Spinal cord (tissue), 10 donors: ENCODE measurements around the gene PIGA. TPM values are rescaled to one million over a fixed set of nuclear protein-coding genes. Genes with fewer than 3 reads are reported as not detected.
"Not testable (repeated sequence)": the region's sequence is repeated elsewhere in the genome, so short reads cannot be mapped to it uniquely, and the experiment has no call there.

ENCODE experiments used
- DNase-seq, 6 donors: peaks; one replicate each; pipeline versions ENCODE4 v3.0.0 to v3.0.0-alpha.2; 2013 to 2015; ENCODE audit warnings: low spot score in 6 of 6, low read depth in 4 of 6
- H3K27ac ChIP-seq: one replicate; pipeline ENCODE4 v1.5.1; 2013; ENCODE audit warnings: low read depth, low read length, control low read depth
- H3K27me3 ChIP-seq: one replicate; pipeline ENCODE4 v1.6.1; 2013; ENCODE audit warnings: low read length; ENCODE audit not compliant: control insufficient read depth, insufficient read depth
- H3K36me3 ChIP-seq: one replicate; pipeline ENCODE4 v1.6.1; 2013; ENCODE audit warnings: low read length; ENCODE audit not compliant: control insufficient read depth, insufficient read depth
- H3K4me1 ChIP-seq: one replicate; pipeline ENCODE4 v1.6.1; 2013; ENCODE audit warnings: low read length; ENCODE audit not compliant: control insufficient read depth, insufficient read depth
- H3K4me3 ChIP-seq: one replicate; pipeline ENCODE4 v1.5.1; 2013; ENCODE audit warnings: low read depth, low read length, control low read depth
- H3K9me3 ChIP-seq: one replicate; pipeline ENCODE4 v1.6.1; 2013; ENCODE audit warnings: low read length; ENCODE audit not compliant: control insufficient read depth, insufficient read depth
- whole genome bisulfite sequencing: methylation state at CpG from one replicate; pipeline ENCODE4 v1.1.5; 2013; ENCODE audit warnings: missing lambda C conversion rate; ENCODE audit not compliant: insufficient coverage; 5-methylcytosine and 5-hydroxymethylcytosine counted together
- polyA plus RNA-seq, 2 donors: library from polyadenylated mRNA; unstranded; fragments of 120-200 nt; gene quantifications; one replicate each; pipeline ENCODE4 v1.2.1, GENCODE V29; 2013; ENCODE audit not compliant: insufficient read length in 2 of 2
- total RNA-seq, 2 donors: library from RNA; depleted of rRNA in 1 of 2; stranded (reverse); fragments of 120-200 nt in 1 of 2; fragments of >200 nt in 1 of 2; gene quantifications; one replicate each; pipeline versions ENCODE4 v1.2.3 to v1.2.4, GENCODE V29; 2013 to 2014
- donor health status: healthy.

PIGA gene
- total and polyA plus RNA-seq, 4 donors: 10.8 to 18.9 (median 11.8) TPM

- DNase-seq: no peak
- H3K27ac ChIP-seq: no peak overlapping the region
- no peaks in the 10 kb centered on the region for H3K9me3 ChIP-seq
- WGBS: 52% methylated on average over 3 of the region's 4 CpGs
- H3K4me3 ChIP-seq: no peak overlapping the region
- no peaks in the 10 kb centered on the region for H3K4me1 ChIP-seq
- peaks cover 2% of the 10 kb centered on the region for H3K27me3 ChIP-seq
- H3K36me3 ChIP-seq: no peaks in the 10 kb centered on the region
Measured at GRCh38 chrX:15301924-15302323, 33.4 kb downstream of the PIGA start.

GRCh38 chrX:15299941-15300851 lies 35.1 kb downstream of the PIGA start:
- Histone ChIP-seq H3K9me3 (no peaks in the 10 kb centered on the region), H3K4me1 (no peaks in the 10 kb centered on the region), H3K27me3 (peaks cover 4% of the 10 kb centered on the region), H3K4me3 (no peak overlapping the region), H3K27ac (no peak overlapping the region), H3K36me3 (no peaks in the 10 kb centered on the region)
- peak in 4 of 6 donors; percentile 19 to 60 (median 40) for DNase-seq
- 8% methylated on average over 1 of the region's 4 CpGs for WGBS

- peaks cover 4% of the 10 kb centered on the region for H3K27me3 ChIP-seq
- WGBS: 89% methylated on average over 2 of the region's 3 CpGs
- H3K27ac ChIP-seq: no peak overlapping the region
- no peaks in the 10 kb centered on the region for H3K4me1 ChIP-seq
- H3K36me3 ChIP-seq: no peaks in the 10 kb centered on the region
- no peaks in the 10 kb centered on the region for H3K9me3 ChIP-seq
- no peak overlapping the region for H3K4me3 ChIP-seq
- DNase-seq: no peak
Measured at GRCh38 chrX:15298780-15299179, 36.5 kb downstream of the PIGA start.

- Histone ChIP-seq H3K9me3 (no peaks in the 10 kb centered on the region), H3K4me1 (no peaks in the 10 kb centered on the region), H3K27ac (no peak overlapping the region), H3K4me3 (no peak overlapping the region), H3K27me3 (peaks cover 4% of the 10 kb centered on the region), H3K36me3 (no peaks in the 10 kb centered on the region)
- WGBS: 69% methylated on average over 2 of the region's 2 CpGs
- no peak for DNase-seq
Measured at GRCh38 chrX:15298201-15298600, 37.1 kb downstream of the PIGA start.

- Histone ChIP-seq H3K27me3 (peaks cover 8% of the 10 kb centered on the region), H3K9me3 (no peaks in the 10 kb centered on the region), H3K4me1 (no peaks in the 10 kb centered on the region), H3K36me3 (no peaks in the 10 kb centered on the region), H3K4me3 (no peak overlapping the region), H3K27ac (no peak overlapping the region)
- DNase-seq: no peak
- 80% methylated on average over 2 of the region's 2 CpGs for WGBS
Measured at GRCh38 chrX:15293451-15293850, 41.9 kb downstream of the PIGA start.

- H3K36me3 ChIP-seq: no peaks in the 10 kb centered on the region
- no peak overlapping the region for H3K27ac ChIP-seq
- 83% methylated on average over 3 of the region's 3 CpGs for WGBS
- peaks cover 8% of the 10 kb centered on the region for H3K27me3 ChIP-seq
- no peaks in the 10 kb centered on the region for H3K9me3 ChIP-seq
- no peak overlapping the region for H3K4me3 ChIP-seq
- no peaks in the 10 kb centered on the region for H3K4me1 ChIP-seq
- no peak for DNase-seq
Measured at GRCh38 chrX:15292861-15293260, 42.5 kb downstream of the PIGA start.

- H3K27ac ChIP-seq: no peak overlapping the region
- H3K9me3 ChIP-seq: no peaks in the 10 kb centered on the region
- DNase-seq: no peak
- H3K4me1 ChIP-seq: no peaks in the 10 kb centered on the region
- no peak overlapping the region for H3K4me3 ChIP-seq
- no CpG with 5 or more reads among the region's 1 CpG for WGBS
- H3K36me3 ChIP-seq: no peaks in the 10 kb centered on the region
- H3K27me3 ChIP-seq: peaks cover 5% of the 10 kb centered on the region
Measured at GRCh38 chrX:15277604-15278003, 57.7 kb downstream of the PIGA start.

- H3K4me3 ChIP-seq: no peak overlapping the region
- H3K9me3 ChIP-seq: no peaks in the 10 kb centered on the region
- DNase-seq: no peak
- H3K4me1 ChIP-seq: no peaks in the 10 kb centered on the region
- H3K27ac ChIP-seq: no peak overlapping the region
- WGBS: 78% methylated on average over 2 of the region's 2 CpGs
- H3K36me3 ChIP-seq: no peaks in the 10 kb centered on the region
- peaks cover 5% of the 10 kb centered on the region for H3K27me3 ChIP-seq
Measured at GRCh38 chrX:15274946-15275345, 60.4 kb downstream of the PIGA start.

- not testable (repeated sequence) for H3K4me1 ChIP-seq, H3K27ac ChIP-seq, H3K4me3 ChIP-seq, H3K27me3 ChIP-seq, H3K36me3 ChIP-seq, DNase-seq, H3K9me3 ChIP-seq
- 86% methylated on average over 9 of the region's 10 CpGs for WGBS
Measured at GRCh38 chrX:15273275-15273674, 62.0 kb downstream of the PIGA start.

GRCh38 chrX:15271757-15272156 lies 63.6 kb downstream of the PIGA start:
- no peaks in the 10 kb centered on the region for H3K36me3 ChIP-seq
- H3K4me1 ChIP-seq: no peaks in the 10 kb centered on the region
- no peak overlapping the region for H3K4me3 ChIP-seq
- no CpG with 5 or more reads among the region's 1 CpG for WGBS
- no peak for DNase-seq
- H3K27ac ChIP-seq: no peak overlapping the region
- no peaks in the 10 kb centered on the region for H3K9me3 ChIP-seq
- peaks cover 3% of the 10 kb centered on the region for H3K27me3 ChIP-seq
